Activated T-helper 17 cell treated with anti-CD3 and anti-CD28 coated beads, Interleukin-2, amount 50 U/mL, for 72 hours (primary cell): ENCODE measurements around the gene SATB2. TPM values are rescaled to one million over a fixed set of nuclear protein-coding genes. Genes with fewer than 3 reads are reported as not detected.

Experiments used
- ATAC-seq: fragments of 150-1000 bp; cut with Tn5 transposase; replicated peaks from 2 replicates; pipeline ENCODE4 v1.10.0; 2021; ENCODE audit warnings: mild to moderate bottlenecking, moderate library complexity
- H3K27ac Mint-ChIP-seq: one replicate; pipeline ENCODE4 v1.8.0; 2022; ENCODE audit warnings: mixed read lengths
- H3K27me3 Mint-ChIP-seq: one replicate; pipeline ENCODE4 v1.8.0; 2022; ENCODE audit warnings: mixed read lengths
- H3K36me3 Mint-ChIP-seq: one replicate; pipeline ENCODE4 v1.8.0; 2022; ENCODE audit warnings: low read depth, mild to moderate bottlenecking, mixed read lengths
- H3K4me1 Mint-ChIP-seq: one replicate; pipeline ENCODE4 v1.8.0; 2022; ENCODE audit warnings: mixed read lengths
- H3K4me3 Mint-ChIP-seq: one replicate; pipeline ENCODE4 v1.8.0; 2022; ENCODE audit warnings: mild to moderate bottlenecking, mixed read lengths
- H3K9me3 Mint-ChIP-seq: one replicate; pipeline ENCODE4 v1.8.0; 2022; ENCODE audit warnings: mixed read lengths
- total RNA-seq, 2 donors: library from RNA; stranded (reverse); gene quantifications; one replicate each; pipeline ENCODE4 v1.2.3, GENCODE V29; 2022

Gene SATB2
- total RNA-seq, 2 donors from 2014 or later, result 0.15 TPM; not detected in 1

- no peaks in the 10 kb centered on the region for H3K9me3 Mint-ChIP-seq
- no peak overlapping the region for H3K4me3 Mint-ChIP-seq
- no peak overlapping the region for H3K27ac Mint-ChIP-seq
- H3K4me1 Mint-ChIP-seq, result no peaks in the 10 kb centered on the region
- H3K27me3 Mint-ChIP-seq, result peaks cover 30% of the 10 kb centered on the region
- no peak for ATAC-seq
- no peaks in the 10 kb centered on the region for H3K36me3 Mint-ChIP-seq
Observed at GRCh38 chr2:199449455-199449854, 8.3 kb downstream of the SATB2 start.

GRCh38 chr2:199446996-199447576 lies 10.7 kb downstream of the SATB2 start:
- H3K27me3 Mint-ChIP-seq, result peaks cover 36% of the 10 kb centered on the region
- no peak for ATAC-seq
- no peaks in the 10 kb centered on the region for H3K4me1 Mint-ChIP-seq
- no peaks in the 10 kb centered on the region for H3K36me3 Mint-ChIP-seq
- H3K27ac Mint-ChIP-seq, result no peak overlapping the region
- no peak overlapping the region for H3K4me3 Mint-ChIP-seq
- no peaks in the 10 kb centered on the region for H3K9me3 Mint-ChIP-seq

- H3K4me1 Mint-ChIP-seq, result no peaks in the 10 kb centered on the region
- peaks cover 35% of the 10 kb centered on the region for H3K27me3 Mint-ChIP-seq
- H3K4me3 Mint-ChIP-seq, result no peak overlapping the region
- H3K27ac Mint-ChIP-seq, result no peak overlapping the region
- ATAC-seq, result no peak
- no peaks in the 10 kb centered on the region for H3K9me3 Mint-ChIP-seq
- H3K36me3 Mint-ChIP-seq, result no peaks in the 10 kb centered on the region
Observed at GRCh38 chr2:199444749-199445148, 13.0 kb downstream of the SATB2 start.

- peaks cover 33% of the 10 kb centered on the region for H3K27me3 Mint-ChIP-seq
- H3K4me1 Mint-ChIP-seq, result no peaks in the 10 kb centered on the region
- H3K36me3 Mint-ChIP-seq, result no peaks in the 10 kb centered on the region
- no peak for ATAC-seq
- H3K27ac Mint-ChIP-seq, result no peak overlapping the region
- no peak overlapping the region for H3K4me3 Mint-ChIP-seq
- no peaks in the 10 kb centered on the region for H3K9me3 Mint-ChIP-seq
Observed at GRCh38 chr2:199443589-199444130, 14.1 kb downstream of the SATB2 start.

- Mint-ChIP-seq H3K27ac (no peak overlapping the region), H3K36me3 (no peaks in the 10 kb centered on the region), H3K9me3 (no peaks in the 10 kb centered on the region), H3K27me3 (peaks cover 28% of the 10 kb centered on the region), H3K4me1 (no peaks in the 10 kb centered on the region), H3K4me3 (no peak overlapping the region)
- ATAC-seq, result no peak
Observed at GRCh38 chr2:199442173-199442572, 15.6 kb downstream of the SATB2 start.

- no peaks in the 10 kb centered on the region for H3K4me1 Mint-ChIP-seq
- no peaks in the 10 kb centered on the region for H3K9me3 Mint-ChIP-seq
- no peak for ATAC-seq
- peaks cover 26% of the 10 kb centered on the region for H3K27me3 Mint-ChIP-seq
- no peak overlapping the region for H3K27ac Mint-ChIP-seq
- H3K36me3 Mint-ChIP-seq, result no peaks in the 10 kb centered on the region
- H3K4me3 Mint-ChIP-seq, result no peak overlapping the region
Observed at GRCh38 chr2:199441759-199442158, 16.0 kb downstream of the SATB2 start.

- Mint-ChIP-seq H3K4me1 (no peaks in the 10 kb centered on the region), H3K27me3 (peaks cover 20% of the 10 kb centered on the region), H3K9me3 (no peaks in the 10 kb centered on the region), H3K27ac (no peak overlapping the region), H3K4me3 (no peak overlapping the region), H3K36me3 (no peaks in the 10 kb centered on the region)
- ATAC-seq, result no peak
Observed at GRCh38 chr2:199440118-199440517, 17.6 kb downstream of the SATB2 start.

GRCh38 chr2:199439542-199439941 lies 18.2 kb downstream of the SATB2 start:
- Mint-ChIP-seq H3K9me3 (no peaks in the 10 kb centered on the region), H3K27me3 (peaks cover 17% of the 10 kb centered on the region), H3K4me3 (no peak overlapping the region), H3K36me3 (no peaks in the 10 kb centered on the region), H3K4me1 (no peaks in the 10 kb centered on the region), H3K27ac (no peak overlapping the region)
- no peak for ATAC-seq

- no peaks in the 10 kb centered on the region for H3K36me3 Mint-ChIP-seq
- H3K27me3 Mint-ChIP-seq, result peaks cover 13% of the 10 kb centered on the region
- ATAC-seq, result no peak
- no peak overlapping the region for H3K27ac Mint-ChIP-seq
- H3K9me3 Mint-ChIP-seq, result no peaks in the 10 kb centered on the region
- no peak overlapping the region for H3K4me3 Mint-ChIP-seq
- no peaks in the 10 kb centered on the region for H3K4me1 Mint-ChIP-seq
Observed at GRCh38 chr2:199439066-199439465, 18.7 kb downstream of the SATB2 start.

- no peaks in the 10 kb centered on the region for H3K4me1 Mint-ChIP-seq
Observed at GRCh38 chr2:199434555-199434954, 23.2 kb downstream of the SATB2 start.

GRCh38 chr2:199433204-199433832 lies 24.4 kb downstream of the SATB2 start:
- H3K27me3 Mint-ChIP-seq, result peaks cover 12% of the 10 kb centered on the region
- H3K36me3 Mint-ChIP-seq, result no peaks in the 10 kb centered on the region
- no peak overlapping the region for H3K27ac Mint-ChIP-seq
- H3K4me1 Mint-ChIP-seq, result no peaks in the 10 kb centered on the region
- no peak overlapping the region for H3K4me3 Mint-ChIP-seq
- no peak for ATAC-seq
- H3K9me3 Mint-ChIP-seq, result no peaks in the 10 kb centered on the region

More at GRCh38 chr2:199434555-199434954, 23.2 kb downstream of the SATB2 start:
- Mint-ChIP-seq H3K36me3 (no peaks in the 10 kb centered on the region), H3K27ac (no peak overlapping the region), H3K9me3 (no peaks in the 10 kb centered on the region), H3K4me3 (no peak overlapping the region), H3K27me3 (peaks cover 8% of the 10 kb centered on the region)
- no peak for ATAC-seq

- Mint-ChIP-seq H3K4me3 (no peak overlapping the region), H3K4me1 (no peaks in the 10 kb centered on the region), H3K27ac (no peak overlapping the region), H3K36me3 (no peaks in the 10 kb centered on the region), H3K9me3 (no peaks in the 10 kb centered on the region), H3K27me3 (peaks cover 12% of the 10 kb centered on the region)
- ATAC-seq, result no peak
Observed at GRCh38 chr2:199431746-199432213, 26.0 kb downstream of the SATB2 start.

- H3K36me3 Mint-ChIP-seq, result no peaks in the 10 kb centered on the region
- no peak for ATAC-seq
- peaks cover 15% of the 10 kb centered on the region for H3K27me3 Mint-ChIP-seq
- H3K4me1 Mint-ChIP-seq, result no peaks in the 10 kb centered on the region
- H3K4me3 Mint-ChIP-seq, result no peak overlapping the region
- no peaks in the 10 kb centered on the region for H3K9me3 Mint-ChIP-seq
- H3K27ac Mint-ChIP-seq, result no peak overlapping the region
Observed at GRCh38 chr2:199430214-199430613, 27.5 kb downstream of the SATB2 start.

GRCh38 chr2:199428291-199428690 lies 29.4 kb downstream of the SATB2 start:
- Mint-ChIP-seq H3K4me1 (no peaks in the 10 kb centered on the region), H3K27me3 (peaks cover 14% of the 10 kb centered on the region), H3K9me3 (no peaks in the 10 kb centered on the region), H3K4me3 (no peak overlapping the region), H3K27ac (no peak overlapping the region), H3K36me3 (no peaks in the 10 kb centered on the region)
- ATAC-seq, result no peak

GRCh38 chr2:199424160-199424559 lies 33.6 kb downstream of the SATB2 start:
- Mint-ChIP-seq H3K27ac (no peak overlapping the region), H3K4me3 (no peak overlapping the region), H3K4me1 (no peaks in the 10 kb centered on the region), H3K9me3 (no peaks in the 10 kb centered on the region), H3K36me3 (no peaks in the 10 kb centered on the region), H3K27me3 (peaks cover 6% of the 10 kb centered on the region)
- no peak for ATAC-seq
